Spleen (tissue), 11 donors: ENCODE measurements around the gene IFNGR2. TPM values are rescaled to one million over a fixed set of nuclear protein-coding genes. Genes with fewer than 3 reads are reported as not detected.

Source experiments
- DNase-seq: peaks from one replicate; pipeline ENCODE4 v3.0.0-alpha.2; 2020
- H3K27ac ChIP-seq, 8 donors: fragments of 200-600 bp; sonication (generic) in 7 of 8; 1 replicate in 4 of 8; 2 replicates in 4 of 8; pipeline versions ENCODE4 v1.5.0 to v1.8.0; 2016 to 2021; ENCODE audit warnings: inconsistent platforms in 4 of 8, mild to moderate bottlenecking in 4 of 8, moderate library complexity in 1 of 8
- H3K27me3 ChIP-seq, 7 donors: fragments of 200-600 bp; sonication (generic) in 6 of 7; replicated peaks in 1 of 7; 1 replicate in 4 of 7; 2 replicates in 3 of 7; pipeline versions ENCODE4 v1.5.0 to v1.8.0; 2016 to 2021; ENCODE audit warnings: inconsistent platforms in 3 of 7, mild to moderate bottlenecking in 1 of 7
- H3K36me3 ChIP-seq, 6 donors: fragments of 200-600 bp; sonication (generic) in 5 of 6; 1 replicate in 4 of 6; 2 replicates in 2 of 6; pipeline versions ENCODE4 v1.5.0 to v1.8.0; 2016 to 2021; ENCODE audit warnings: inconsistent platforms in 2 of 6
- H3K4me1 ChIP-seq, 6 donors: fragments of 200-600 bp; sonication (generic) in 5 of 6; 1 replicate in 3 of 6; 2 replicates in 3 of 6; pipeline versions ENCODE4 v1.5.0 to v1.8.0; 2016 to 2021; ENCODE audit warnings: inconsistent platforms in 3 of 6
- H3K4me3 ChIP-seq, 8 donors: fragments of 200-600 bp; sonication (generic) in 7 of 8; 1 replicate in 4 of 8; 2 replicates in 4 of 8; pipeline versions ENCODE4 v1.5.0 to v1.8.0; 2016 to 2021; ENCODE audit warnings: inconsistent platforms in 4 of 8, mild to moderate bottlenecking in 4 of 8, moderate library complexity in 2 of 8
- H3K9me3 ChIP-seq, 8 donors: fragments of 200-600 bp; sonication (generic) in 7 of 8; 1 replicate in 4 of 8; 2 replicates in 4 of 8; pipeline versions ENCODE4 v1.5.0 to v1.8.0; 2016 to 2021; ENCODE audit warnings: inconsistent platforms in 4 of 8
- POLR2A ChIP-seq, 3 donors: fragments of 450-650 bp; IDR thresholded peaks; one replicate each; pipeline ENCODE4 v1.5.1; 2017; ENCODE audit warnings: antibody characterized with exemption in 3 of 3, mild to moderate bottlenecking in 1 of 3
- POLR2AphosphoS5 ChIP-seq, 3 donors: sonication (generic); formaldehyde crosslinking; IDR thresholded peaks; one replicate each; pipeline ENCODE4 v1.5.1; 2017; ENCODE audit warnings: antibody characterized with exemption in 3 of 3
- WGBS, 5 donors: extraction: QIAGEN DNeasy Blood & Tissue Kit in 3 of 5; methylation state at CpG; one replicate each; pipeline versions ENCODE4 v1.1.5 to v1.1.7; 2013 to 2018; 5-methylcytosine and 5-hydroxymethylcytosine counted together
- intact Hi-C: fragments of 100-400 bp; cut with DNase I; formaldehyde crosslinking; loops from one replicate; pipeline ENCODE4 v1.15.0; 2023; ENCODE audit warnings: low total_unique reads
- polyA plus RNA-seq, 3 donors: library from polyadenylated mRNA; stranded (reverse); fragments of 200-250 nt; gene quantifications; one replicate each; pipeline ENCODE4 v1.2.1, GENCODE V29; 2013
- total RNA-seq, 7 donors: library from RNA; depleted of rRNA in 3 of 7; stranded (reverse); fragments of >200 nt in 3 of 7; fragmentation: NEBNext Ultra II Directional in 4 of 7; extraction: Animal tissue kit (Norgen Biotek cat#: 25700) in 4 of 7; gene quantifications; one replicate each; pipeline versions ENCODE4 v1.1.0 to v1.2.1, GENCODE V29; 2016 to 2021
- TF ChIP-seq, protein P1 (sequence below), 11 experiments: fragments of 200-600 bp in 7 of 11; fragments of 450-650 bp in 4 of 11; sonication (generic) in 4 of 11; IDR thresholded peaks in 8 of 11; conservative IDR thresholded peaks in 3 of 11; 1 replicate in 7 of 11; 2 replicates in 4 of 11; pipeline versions ENCODE4 v1.4.0 to v1.8.0; 2016 to 2021; ENCODE audit warnings: antibody characterized with exemption in 11 of 11, inconsistent platforms in 4 of 11, mild to moderate bottlenecking in 1 of 11
- donor health status: healthy with polysubstance abuse.
- donor health status: DM: no; HTN: no; CAD: no; lungs with moderate emphysema.
- donor health status: DM: no; HTN: no; CAD: no.
- donor health status: Bipolar disorder and iron deficiency.
- donor health status: healthy.
- donor health status: DM: no; HTN: no; CAD: no.
- donor health status: DM: yes; HTN: yes; CAD: no.

Gene IFNGR2
- total and polyA plus RNA-seq, 10 donors, result 73.6 to 133 (median 99.0) TPM

DNA sequence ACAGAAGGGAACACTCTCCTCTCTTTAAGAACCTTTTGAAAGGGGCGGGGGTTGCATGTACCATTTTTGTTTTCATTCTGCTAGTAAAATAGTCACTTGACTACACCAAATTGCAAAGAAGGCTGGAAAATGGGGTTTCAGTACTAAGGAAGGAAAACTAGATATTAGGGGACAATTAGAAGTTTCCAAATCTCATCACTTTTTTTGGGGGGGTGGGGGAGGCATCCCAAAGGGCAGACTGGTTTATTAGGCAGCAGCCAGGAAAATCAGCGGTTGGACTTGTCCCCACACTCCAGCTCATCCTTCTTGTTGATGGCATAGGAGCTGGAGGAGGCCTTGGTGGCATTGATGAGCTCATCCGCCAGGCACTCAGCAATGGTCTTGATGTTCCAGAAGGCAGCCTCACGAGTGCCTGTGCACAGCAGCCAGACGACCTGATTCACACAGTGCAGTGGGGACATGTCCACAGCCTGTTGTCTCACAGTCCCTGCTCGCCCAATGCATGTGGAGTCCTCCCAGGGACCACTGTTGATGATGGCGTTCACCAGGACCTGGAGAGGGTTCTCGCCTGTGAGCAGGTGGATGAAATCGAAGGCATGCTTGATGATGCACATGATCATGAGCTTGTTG lies 78.2 kb downstream of the IFNGR2 start:
- no peak overlapping the region for H3K4me3 ChIP-seq
- 92 to 96% (median 95%) methylated on average over 5 to 9 of the region's 9 CpGs for WGBS, 5 donors
- intact Hi-C loops, result no loop called here

More for the DNA sequence above, 78.2 kb downstream of the IFNGR2 start:
- no peaks in the 10 kb centered on the region for H3K9me3 ChIP-seq
- no peak overlapping the region for H3K27ac ChIP-seq
- H3K36me3 ChIP-seq, result no peaks in the 10 kb centered on the region
- TF ChIP-seq, protein P1, sequence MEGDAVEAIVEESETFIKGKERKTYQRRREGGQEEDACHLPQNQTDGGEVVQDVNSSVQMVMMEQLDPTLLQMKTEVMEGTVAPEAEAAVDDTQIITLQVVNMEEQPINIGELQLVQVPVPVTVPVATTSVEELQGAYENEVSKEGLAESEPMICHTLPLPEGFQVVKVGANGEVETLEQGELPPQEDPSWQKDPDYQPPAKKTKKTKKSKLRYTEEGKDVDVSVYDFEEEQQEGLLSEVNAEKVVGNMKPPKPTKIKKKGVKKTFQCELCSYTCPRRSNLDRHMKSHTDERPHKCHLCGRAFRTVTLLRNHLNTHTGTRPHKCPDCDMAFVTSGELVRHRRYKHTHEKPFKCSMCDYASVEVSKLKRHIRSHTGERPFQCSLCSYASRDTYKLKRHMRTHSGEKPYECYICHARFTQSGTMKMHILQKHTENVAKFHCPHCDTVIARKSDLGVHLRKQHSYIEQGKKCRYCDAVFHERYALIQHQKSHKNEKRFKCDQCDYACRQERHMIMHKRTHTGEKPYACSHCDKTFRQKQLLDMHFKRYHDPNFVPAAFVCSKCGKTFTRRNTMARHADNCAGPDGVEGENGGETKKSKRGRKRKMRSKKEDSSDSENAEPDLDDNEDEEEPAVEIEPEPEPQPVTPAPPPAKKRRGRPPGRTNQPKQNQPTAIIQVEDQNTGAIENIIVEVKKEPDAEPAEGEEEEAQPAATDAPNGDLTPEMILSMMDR (IDR thresholded peaks at IDR 0.05 in 8 of 11, conservative IDR thresholded peaks at IDR 0.05 in 3 of 11), result no peak
- no peak for TF ChIP-seq POLR2AphosphoS5 (IDR thresholded peaks at IDR 0.05)
- TF ChIP-seq POLR2A (IDR thresholded peaks at IDR 0.05), result no peak
- peaks cover 11 to 34% (median 17%) of the 10 kb centered on the region in 6 donors for H3K4me1 ChIP-seq
- DNase-seq, result no peak
- no peaks in the 10 kb centered on the region for H3K27me3 ChIP-seq

Other genes starting within 250 kb of the IFNGR2 start
- 100 to 1,000 TPM in 2 of 7 donors, 10 to 100 TPM in 5; 54.7 to 124 (median 86.8) TPM for gene IFNAR2, start 173.5 kb upstream of the IFNGR2 start, total RNA-seq
- gene IFNAR2, start 173.5 kb upstream of the IFNGR2 start, polyA plus RNA-seq, result 10 to 100 TPM; 20.4 to 22.3 (median 22.0) TPM
- 10 to 100 TPM; 44.1 to 89.7 (median 60.7) TPM for gene IL10RB, start 137.0 kb upstream of the IFNGR2 start, total RNA-seq
- 10 to 100 TPM; 25.4 to 29.6 (median 29.3) TPM for gene IL10RB, start 137.0 kb upstream of the IFNGR2 start, polyA plus RNA-seq
- 10 to 100 TPM; 53.2 to 86.1 (median 75.6) TPM for gene IFNAR1, start 78.4 kb upstream of the IFNGR2 start, total RNA-seq
- 10 to 100 TPM in 2 of 3 donors, 1 to 10 TPM in 1; 9.2 to 12.8 (median 10.1) TPM for gene IFNAR1, start 78.4 kb upstream of the IFNGR2 start, polyA plus RNA-seq
- gene TMEM50B, start 76.6 kb downstream of the IFNGR2 start, total RNA-seq, result 10 to 100 TPM; 31.3 to 78.5 (median 47.2) TPM
- gene TMEM50B, start 76.6 kb downstream of the IFNGR2 start, polyA plus RNA-seq, result 10 to 100 TPM; 30.7 to 44.7 (median 40.3) TPM
- 1 to 10 TPM in 5 of 7 donors, under 1 TPM in 2; 0.42 to 4.6 (median 2.1) TPM for gene DNAJC28, start 88.3 kb downstream of the IFNGR2 start, total RNA-seq
- 1 to 10 TPM in 1 of 3 donors, under 1 TPM in 2; 0.86 to 1.2 (median 0.87) TPM for gene DNAJC28, start 88.3 kb downstream of the IFNGR2 start, polyA plus RNA-seq
- 100 to 1,000 TPM in 3 of 7 donors, 10 to 100 TPM in 4; 58.9 to 113 (median 73.9) TPM for gene GART, start 138.7 kb downstream of the IFNGR2 start, total RNA-seq
- 10 to 100 TPM; 14.3 to 24.8 (median 20.1) TPM for gene GART, start 138.7 kb downstream of the IFNGR2 start, polyA plus RNA-seq
- gene SON, start 139.6 kb downstream of the IFNGR2 start, total RNA-seq, result 100 to 1,000 TPM; 309 to 427 (median 373) TPM
- 100 to 1,000 TPM in 2 of 3 donors, 10 to 100 TPM in 1; 89.0 to 210 (median 159) TPM for gene SON, start 139.6 kb downstream of the IFNGR2 start, polyA plus RNA-seq
- gene DONSON, start 185.3 kb downstream of the IFNGR2 start, total RNA-seq, result 10 to 100 TPM in 1 of 7 donors, 1 to 10 TPM in 6; 5.8 to 13.5 (median 6.4) TPM
- gene DONSON, start 185.3 kb downstream of the IFNGR2 start, polyA plus RNA-seq, result 1 to 10 TPM; 8.1 to 8.9 (median 8.5) TPM
- gene CRYZL1, start 238.3 kb downstream of the IFNGR2 start, total RNA-seq, result 10 to 100 TPM; 30.2 to 54.9 (median 40.2) TPM
- gene CRYZL1, start 238.3 kb downstream of the IFNGR2 start, polyA plus RNA-seq, result 10 to 100 TPM; 21.7 to 25.9 (median 22.0) TPM
- 10 to 100 TPM; 27.1 to 89.0 (median 70.5) TPM for gene ITSN1, start 239.1 kb downstream of the IFNGR2 start, total RNA-seq
- 10 to 100 TPM in 1 of 3 donors, 1 to 10 TPM in 2; 4.1 to 11.6 (median 4.2) TPM for gene ITSN1, start 239.1 kb downstream of the IFNGR2 start, polyA plus RNA-seq